HG03139 (cell line): ENCODE results near the gene GGA2.
"Not testable (repeated sequence)": the region's sequence is repeated elsewhere in the genome, so short reads cannot be mapped to it uniquely, and the experiment has no call there.

ENCODE experiments used
- ATAC-seq: cut with Tn5 transposase; IDR thresholded peaks from one replicate; pipeline ENCODE4 v1.9.1; 2021; ENCODE audit not compliant: unreplicated experiment

Gene GGA2

DNA sequence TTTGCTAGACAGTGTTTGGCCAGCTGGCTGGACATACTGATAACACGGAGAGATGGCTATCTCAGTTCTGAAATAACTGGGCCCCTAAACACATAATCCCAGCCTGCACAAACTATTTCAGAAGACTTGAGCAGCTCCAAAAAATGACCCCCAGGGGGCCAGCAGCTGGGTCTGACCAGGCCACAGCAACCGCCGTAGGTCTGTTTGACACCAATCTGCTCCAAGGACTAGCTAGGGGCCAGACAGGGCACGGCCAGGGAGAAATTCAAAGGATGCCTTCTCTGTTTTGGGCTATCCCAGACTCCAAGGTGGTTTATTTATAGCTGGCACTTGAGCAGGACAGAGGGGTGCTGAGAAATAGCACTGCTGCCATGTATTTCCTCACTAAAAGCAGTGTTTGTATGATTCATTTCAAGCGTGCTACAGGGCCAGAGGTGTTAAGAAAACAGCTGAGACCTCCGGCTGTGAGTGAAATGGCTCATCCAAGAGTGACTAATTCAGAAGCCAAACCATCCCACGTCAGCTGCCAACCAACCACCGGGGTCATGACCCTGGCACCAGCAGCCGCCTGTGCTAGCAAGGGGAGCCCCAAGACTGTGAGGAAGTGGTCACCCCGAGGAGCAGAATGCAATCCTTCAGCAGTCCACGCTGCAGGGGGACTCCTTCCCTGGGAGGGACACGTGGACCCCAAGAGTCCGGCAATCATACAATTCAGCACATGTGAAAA is 5.7 kb downstream of the GGA2 start:
- peak; percentile 54 for ATAC-seq

DNA sequence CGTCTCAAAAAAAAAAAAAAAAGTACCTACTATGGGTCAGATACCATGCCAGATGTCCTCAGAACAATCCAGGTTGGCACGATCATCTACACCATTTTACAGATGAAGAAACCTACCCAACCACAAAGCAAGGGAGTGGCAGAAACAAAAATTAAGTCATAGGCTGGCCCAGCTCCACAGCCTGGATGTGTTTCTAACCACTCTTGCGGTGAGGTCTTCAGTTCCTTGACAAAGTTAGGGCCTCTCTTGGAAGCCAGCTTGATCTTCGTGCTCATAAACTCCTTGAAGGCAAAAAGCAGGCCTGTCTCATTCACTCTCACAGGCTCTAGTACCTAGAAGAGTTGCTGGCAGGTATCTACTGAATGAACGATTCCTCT is 6.2 kb downstream of the GGA2 start:
- no peak for ATAC-seq

DNA sequence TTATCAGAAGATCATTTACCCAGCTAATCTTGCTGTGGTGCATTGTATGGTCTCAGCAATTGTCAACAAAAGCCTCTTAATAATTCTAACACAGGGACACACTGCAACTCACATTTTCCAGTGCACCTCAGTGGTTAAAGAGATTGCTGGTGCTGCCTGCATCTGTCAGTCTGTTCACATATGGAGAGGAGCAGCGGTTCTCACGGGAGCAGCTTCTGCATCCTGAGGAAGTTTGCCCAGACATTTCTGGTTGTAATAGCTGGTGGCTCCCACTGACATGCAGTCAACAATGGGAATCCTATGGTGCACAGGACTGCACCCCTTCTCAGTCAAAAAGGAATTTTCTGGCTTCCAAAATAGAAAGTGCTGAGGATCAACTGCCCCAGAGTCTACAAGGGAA is 7.8 kb downstream of the GGA2 start:
- no peak for ATAC-seq

DNA sequence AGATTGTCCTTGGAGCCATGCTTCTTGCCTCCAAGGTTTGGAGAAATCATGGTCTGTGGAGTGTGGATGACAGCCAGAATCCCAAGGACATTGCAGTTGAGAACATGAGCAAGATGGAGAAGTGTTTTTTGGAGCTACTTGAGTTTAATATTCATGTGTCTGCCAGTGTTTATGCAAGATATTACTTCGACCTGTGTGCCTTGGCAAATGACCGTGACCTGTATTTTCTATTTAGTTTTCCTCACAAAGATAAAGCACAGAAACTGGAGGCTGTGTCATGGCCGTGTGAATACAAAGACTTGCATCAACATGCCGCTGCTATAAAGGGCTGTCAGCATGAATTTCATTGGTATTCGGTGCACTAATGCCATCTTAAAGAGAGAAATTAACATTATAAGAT is 9.0 kb downstream of the GGA2 start:
- no peak for ATAC-seq

DNA sequence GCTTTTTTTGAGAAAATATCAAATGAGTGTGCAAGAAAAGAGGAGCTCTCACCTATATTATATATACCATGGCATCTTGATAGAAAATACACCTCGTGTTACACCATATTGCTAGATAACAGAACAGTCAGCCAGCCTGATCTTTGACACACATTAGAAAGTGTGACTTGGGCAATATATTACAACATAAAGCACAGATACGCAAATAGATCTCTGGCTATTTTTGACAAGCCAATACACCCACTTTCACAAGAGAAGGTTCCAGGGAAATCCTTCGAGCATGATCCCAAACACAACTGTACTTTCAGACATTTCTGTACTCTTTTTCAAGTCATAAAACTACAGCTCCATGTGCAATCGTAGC is 9.4 kb downstream of the GGA2 start:
- ATAC-seq: no peak

DNA sequence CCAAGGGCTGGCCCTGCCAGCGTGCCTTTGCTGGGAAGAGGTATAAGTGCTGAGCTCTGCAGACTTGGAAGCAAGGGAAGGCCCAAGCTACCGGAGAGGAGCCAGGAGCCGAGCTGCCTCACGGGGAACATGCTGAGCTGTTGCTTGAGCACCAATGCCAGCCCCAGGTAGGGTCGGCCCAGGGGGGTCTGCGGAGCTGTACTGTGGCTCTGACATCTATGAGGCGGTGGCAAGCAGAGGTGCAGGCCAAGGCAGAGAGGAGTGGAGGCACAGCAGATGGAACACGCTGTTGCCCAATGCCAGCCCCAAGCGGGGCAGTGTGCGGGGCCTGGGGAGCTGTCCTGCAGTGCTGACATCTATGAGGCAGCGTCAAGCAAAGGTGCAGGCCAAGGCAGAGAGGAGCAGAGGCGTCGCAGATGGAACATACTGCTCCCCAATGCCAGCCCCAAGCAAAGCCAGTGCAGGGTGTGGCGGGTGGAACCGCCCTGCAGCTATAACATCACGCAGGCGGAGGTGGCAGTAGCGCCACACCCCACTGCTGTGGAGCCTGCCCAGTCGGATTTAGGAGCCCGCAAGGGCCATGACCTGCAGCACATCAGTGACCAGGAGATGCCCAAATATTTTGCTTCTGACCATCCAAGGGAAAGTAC is 10.0 kb downstream of the GGA2 start:
- ATAC-seq: no peak

DNA sequence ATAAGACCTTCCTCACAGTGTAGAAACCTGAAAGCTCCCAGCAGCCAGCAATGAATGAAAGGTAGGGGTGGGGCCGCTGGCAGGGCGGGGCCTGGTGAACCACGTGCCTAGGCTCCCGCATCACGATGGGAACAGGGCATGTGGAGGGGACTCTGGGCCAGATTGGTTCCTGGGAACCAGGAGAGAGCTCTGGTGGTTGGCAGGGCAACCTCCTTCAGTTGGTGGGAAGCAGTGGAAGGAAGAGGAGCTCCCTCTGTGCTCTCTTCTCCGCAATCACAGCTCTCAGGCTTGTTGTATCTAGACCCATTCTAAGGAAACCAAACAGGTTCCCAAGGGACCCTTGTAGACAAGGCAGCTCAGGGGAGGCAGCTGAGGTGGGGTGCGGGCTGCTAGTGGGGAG is 10.5 kb downstream of the GGA2 start:
- no peak for ATAC-seq

DNA sequence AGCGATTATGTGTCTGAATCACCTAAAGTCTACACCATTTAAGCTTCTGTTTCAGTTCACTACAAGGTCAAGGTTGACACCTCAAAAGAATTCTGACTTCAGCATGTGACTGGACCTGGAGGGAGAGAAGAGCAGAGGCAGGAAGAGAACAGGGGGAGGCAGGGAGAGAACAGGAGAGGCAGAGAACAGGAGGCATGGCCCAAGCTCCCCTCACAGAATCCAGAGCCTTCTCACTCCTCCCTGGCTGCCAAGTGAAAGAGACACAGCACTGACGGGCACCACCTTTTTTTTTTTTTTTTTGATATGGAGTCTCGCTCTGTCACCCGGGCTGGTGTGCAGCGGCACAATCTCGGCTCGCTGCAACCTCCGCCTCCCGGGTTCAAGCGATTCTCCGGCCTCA is 11.4 kb downstream of the GGA2 start:
- no peak for ATAC-seq

DNA sequence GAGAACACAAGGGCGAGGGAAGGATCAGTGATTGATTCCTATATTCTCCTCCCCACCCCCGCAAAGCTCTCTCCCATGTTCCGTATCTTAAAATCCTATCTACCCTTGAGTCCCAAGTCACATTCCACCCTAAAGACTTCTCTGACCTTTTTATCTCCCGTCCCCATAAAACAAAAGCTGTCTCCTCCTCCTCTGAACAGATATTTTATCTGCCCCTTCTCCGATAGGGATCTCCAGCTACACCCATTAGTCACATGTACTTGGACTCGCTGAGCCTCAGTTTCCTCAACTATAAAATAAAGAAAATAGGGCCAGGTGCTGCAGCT is 12.8 kb downstream of the GGA2 start:
- no peak for ATAC-seq

DNA sequence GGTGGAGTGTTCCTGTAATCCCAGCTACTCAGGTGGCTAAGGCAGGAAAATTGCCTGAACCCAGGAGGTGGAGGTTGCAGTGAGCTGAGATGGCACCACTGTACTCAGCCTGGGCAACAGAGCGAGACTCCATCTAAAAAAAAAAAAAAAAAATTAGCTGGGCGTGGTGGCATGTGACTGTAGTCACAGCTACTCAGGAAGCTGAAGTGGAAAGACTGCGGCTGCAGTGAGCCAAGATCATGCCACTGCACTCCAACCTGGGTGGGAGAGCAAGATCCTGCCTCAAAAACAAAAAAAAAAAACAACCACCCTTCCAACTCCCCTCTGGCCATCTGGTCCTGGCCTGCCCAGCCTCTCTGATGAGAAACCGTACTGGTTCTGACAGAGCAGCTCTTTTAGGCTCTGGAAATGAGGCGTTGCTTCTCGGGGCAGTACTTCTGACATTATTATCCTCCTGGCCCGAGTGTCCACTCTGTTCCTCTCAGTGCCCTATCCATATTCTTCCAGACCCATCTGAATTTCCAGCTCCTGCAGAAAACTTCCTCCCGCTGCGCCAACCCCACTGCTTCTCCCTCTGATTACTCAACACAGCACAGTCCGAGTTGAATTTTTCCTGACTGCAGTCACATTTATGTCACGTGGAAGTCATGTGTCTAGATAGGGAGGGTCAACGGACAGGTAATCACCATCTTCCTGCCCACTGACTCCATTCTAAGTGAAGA is 13.3 kb downstream of the GGA2 start:
- ATAC-seq: no peak

DNA sequence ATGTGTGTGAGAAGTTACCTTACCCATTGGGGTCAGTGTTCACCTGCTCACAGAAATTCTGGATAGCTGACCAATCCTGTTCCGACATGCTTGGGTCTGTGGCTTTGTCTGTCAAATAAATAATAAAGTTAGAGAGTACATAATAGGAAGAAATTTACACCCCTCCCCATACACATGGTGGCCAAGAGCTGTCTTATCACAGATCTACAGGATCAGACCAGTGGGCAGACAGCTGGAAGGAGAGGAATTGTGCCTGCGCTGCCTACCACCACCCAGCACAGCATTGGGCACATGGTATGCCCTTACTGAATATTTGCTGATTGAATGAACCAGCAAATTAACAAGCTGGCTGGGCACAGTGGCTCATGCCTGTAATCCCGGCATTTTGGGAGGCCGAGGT is 14.6 kb downstream of the GGA2 start:
- ATAC-seq: no peak

DNA sequence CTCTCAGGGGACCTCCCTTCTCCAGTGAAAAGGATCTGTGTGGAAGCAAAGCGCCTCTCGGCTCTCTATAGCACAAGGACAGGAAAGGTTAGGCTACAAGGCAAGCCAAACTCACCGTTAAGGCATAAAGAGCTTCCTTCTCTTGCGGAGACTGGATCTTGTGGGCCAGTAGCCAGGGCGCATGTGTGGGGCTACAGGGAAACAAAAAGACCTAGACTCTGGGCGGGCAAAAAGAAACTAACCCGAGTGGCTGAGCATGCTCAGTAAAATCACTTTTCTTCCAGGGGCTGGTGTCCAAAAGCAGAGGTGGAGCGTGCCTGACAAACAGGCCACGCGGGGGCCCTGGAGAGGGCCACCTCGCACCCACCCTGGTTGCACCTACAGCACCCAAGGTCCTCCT is 16.1 kb downstream of the GGA2 start:
- no peak for ATAC-seq

DNA sequence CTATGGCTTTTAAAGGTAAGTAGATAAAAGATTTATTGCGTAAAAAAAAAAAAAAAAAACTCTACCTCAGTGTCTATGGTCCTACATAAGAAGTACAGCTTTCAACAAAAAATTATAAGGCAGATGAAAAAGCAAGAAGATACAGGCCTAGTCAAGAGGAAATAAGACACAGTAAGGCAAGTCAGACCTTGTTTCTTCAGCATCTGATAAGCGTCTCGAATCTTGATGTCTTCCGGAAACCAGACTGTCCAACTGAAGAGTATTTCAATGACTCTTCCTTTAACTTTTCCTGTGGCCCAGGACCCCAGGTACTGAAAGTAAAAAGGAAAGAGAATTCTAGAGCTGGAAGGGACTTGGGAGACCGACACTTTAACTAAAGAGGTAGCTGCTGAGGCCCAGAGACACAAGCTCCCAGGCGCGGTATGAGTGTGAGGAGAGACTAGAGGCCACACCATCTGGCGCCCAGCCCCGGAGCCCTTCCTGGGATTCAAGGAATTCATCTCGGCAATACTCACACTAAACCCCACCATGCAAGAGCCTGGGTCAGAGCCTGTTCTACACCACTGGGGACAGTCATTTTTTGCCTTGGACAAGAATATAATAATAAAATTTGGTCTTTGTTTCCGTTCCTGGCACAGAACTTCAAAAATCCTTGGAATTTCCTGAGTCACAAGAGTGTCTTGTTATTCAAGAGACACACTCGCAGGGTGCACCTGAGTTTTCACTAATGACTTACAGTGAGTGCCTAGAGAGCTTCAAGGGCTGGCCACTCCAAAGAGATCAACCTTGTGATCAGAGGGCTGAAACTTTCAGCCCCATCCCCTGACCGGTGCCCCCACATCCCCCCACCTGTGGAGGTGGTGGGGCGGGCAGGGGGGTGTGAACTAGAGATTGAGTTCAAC is 18.6 kb downstream of the GGA2 start:
- no peak for ATAC-seq

DNA sequence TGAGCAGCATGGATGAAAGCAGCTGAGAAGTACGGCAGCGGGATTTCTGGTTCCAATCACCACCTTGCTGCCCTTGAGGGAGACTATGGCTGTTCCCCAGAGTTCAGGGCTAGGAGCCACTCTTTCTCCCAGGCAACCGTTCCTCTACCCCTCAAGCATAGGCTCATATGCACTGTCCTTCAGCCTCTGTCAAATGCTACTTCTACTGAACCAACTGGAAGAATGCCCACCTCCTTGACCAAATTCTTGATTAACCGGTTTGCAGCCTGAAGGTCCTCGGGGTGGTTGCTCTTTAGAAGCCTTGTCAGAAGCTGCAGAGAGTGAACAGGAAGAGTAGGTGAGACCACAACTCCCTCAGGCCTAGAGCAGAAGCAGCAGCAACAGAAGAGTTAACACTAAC is 23.8 kb downstream of the GGA2 start:
- ATAC-seq: no peak

DNA sequence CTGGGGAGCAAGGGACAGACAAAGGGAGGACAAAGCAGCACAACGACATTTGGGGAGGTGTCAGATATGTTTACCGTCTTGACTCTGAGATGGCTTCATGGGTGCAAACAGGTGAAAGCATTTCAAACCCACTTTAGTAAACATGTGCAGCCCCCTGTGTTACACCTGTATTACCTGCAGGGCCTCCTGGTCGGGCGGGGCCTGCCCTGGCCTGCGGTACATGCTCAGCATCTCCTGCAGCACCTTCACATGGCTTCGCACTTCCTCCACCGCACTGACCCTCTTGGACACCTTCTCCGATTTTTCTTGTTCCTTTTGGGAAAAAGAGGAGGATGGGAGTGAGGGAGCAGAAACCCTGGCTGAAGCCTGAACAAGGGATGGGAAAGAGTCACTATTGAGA is 24.5 kb downstream of the GGA2 start:
- ATAC-seq: no peak

DNA sequence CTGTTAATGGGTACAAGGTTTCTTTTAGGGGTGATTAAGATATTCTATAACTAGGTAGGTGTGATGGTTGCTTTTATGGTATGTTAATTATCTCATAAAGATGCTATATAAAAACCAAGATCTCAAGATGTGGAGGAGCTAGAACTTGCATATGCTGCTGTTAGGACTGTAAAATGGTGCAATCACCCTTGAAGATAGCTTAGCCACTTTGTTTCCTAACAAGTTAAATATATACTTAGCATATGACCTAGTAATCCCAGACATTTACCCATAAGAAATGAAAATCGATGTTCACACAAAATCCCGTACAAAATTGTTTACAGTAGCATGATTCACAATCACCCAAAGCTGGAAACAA is 25.1 kb downstream of the GGA2 start:
- ATAC-seq: no peak

DNA sequence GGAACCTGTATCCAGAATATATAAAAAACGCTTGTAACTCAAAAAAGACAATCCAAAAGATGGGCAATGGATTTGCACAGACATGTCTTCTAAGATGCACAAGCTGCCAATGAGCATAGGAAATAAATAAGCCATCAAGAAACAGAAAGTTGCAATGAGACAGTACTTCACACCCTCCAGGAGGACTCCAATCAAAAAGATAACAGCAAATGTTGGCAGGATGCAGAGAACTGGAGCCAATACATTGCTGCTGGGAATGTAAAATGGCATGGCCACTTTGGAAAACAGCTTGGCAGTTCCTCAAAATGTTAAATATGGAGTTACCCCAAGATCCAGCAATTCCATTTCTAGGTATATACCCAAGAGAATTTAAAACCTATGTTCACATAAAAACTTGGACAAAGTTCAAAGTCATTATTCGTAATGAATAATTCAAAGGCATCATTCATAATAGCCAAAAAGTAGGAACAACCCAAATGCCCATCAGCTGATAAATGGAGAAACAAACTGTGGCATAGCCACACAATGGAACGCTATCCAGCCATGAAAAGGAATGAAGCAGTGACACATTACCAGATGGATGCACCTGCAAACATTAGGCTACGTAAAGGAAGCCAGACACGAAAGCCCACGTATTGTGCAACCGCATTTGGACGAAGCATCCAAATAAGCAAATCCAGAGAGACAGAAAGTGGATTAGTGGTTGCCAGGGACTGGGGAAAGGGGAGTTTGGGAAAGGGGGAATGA is 25.6 kb downstream of the GGA2 start:
- no peak for ATAC-seq

DNA sequence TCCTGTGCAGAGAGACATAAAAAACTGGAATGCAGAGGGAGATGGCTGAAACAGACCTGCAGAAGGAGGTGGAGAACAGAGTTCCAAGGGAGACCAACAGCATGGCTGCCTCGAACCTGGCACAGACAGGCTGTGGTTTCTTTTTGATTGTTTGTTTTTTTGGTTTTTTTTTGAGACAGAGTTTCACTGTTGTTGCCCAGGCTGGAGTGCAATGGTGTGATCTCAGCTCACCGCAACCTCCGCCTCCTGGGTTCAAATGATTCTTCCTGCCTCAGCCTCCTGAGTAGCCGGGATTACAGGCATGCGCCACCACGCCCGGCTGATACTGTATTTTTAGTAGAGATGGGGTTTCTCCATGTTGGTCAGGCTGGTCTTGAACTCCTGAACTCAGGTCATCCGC is 26.8 kb downstream of the GGA2 start:
- ATAC-seq: not testable (repeated sequence)

DNA sequence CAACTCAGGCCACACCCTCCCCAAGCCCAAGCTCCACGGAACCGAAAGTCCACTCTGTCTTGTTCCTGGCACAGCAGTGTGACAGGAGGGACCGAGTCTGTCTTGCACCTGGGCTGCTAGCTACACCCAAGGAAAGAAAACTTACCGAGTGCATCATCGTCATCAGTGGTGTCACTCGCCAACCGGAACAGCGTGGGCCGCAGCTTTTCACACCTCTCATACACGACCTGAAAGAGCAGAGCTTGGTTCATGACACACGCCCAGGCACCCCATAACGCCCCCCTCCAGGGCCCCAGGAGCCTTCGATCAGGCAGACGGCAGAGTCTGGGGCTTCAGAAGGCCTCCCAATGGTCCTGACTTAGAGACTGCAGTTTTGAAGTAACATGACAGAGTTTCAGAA is 27.5 kb downstream of the GGA2 start:
- no peak for ATAC-seq

DNA sequence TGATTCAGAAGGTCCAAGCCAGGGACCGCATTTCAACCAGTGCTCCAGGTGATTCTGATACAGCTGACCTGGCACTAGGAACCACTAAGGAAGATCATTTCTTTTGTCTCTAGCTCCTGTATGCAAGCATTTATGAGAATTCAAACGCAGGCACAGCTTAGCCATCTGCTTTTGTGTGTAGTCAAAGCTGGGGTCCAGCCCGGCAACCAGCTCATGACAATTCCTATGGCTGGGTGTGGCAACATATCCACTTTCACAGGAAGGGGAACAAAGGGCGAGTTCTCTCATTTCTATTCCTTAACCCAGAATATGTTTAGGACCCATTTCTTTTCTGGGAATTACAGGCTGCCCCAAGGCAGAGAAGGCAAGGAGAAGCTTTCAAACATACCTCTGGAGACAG is 30.0 kb downstream of the GGA2 start:
- ATAC-seq: no peak

DNA sequence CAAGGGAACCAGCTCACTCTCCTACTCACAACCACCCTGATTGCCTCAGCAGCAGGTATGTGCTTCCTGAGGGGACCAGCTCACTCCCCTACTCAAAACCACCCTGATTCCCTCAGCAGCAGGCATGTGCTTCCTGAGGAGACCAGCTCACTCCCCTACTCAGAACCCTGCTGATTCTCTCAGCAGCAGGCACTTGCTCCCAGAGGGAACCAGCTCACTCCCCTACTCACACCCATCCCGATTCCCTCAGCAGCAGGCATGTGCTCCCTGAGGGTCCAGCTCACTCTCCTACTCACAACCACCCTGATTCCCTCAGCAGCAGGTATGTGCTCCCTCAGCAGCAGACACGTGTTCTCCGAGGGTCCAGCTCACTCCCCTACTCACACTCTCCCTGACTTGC is 31.2 kb downstream of the GGA2 start:
- ATAC-seq: no peak
